ENCODE results near the gene DOCK1. TPM values are rescaled to one million over a fixed set of nuclear protein-coding genes. Genes with fewer than 3 reads are reported as not detected.

DOCK1 gene
- total and polyA plus RNA-seq, 2 donors (not counting 1 experiment from before 2014, with no cell fraction given), result 20.5 to 91.0 TPM

DNA sequence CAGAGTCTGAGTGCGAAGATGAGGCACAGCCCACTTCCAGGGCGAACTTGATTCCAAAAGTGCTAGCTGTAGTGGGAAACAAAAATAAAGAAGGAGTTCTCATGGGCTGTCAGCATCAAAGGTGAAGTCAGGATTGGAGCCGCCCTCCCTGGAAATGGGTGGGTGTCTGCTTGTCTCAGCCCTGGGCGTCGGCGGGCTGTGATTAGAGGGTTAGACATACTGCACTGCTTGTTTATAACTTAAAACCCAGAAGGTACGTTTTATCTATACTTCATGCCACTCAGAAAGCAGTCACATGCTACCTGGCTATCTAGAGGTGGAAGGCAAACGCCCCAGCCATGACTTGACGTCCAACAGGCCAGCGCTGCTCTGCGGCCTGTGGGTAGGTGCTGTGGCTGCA lies 535.1 kb downstream of the DOCK1 start:
- no peak overlapping the region for H3K27ac ChIP-seq (ENCODE audit: insufficient read depth, low read length)
- no peaks in the 10 kb centered on the region for H3K27me3 ChIP-seq (ENCODE audit: control insufficient read depth, insufficient read depth, low read length)
- H2AFZ ChIP-seq (ENCODE audit: low read length), result no peak overlapping the region
- no peaks in the 10 kb centered on the region for H4K20me1 ChIP-seq (ENCODE audit: control insufficient read depth, extremely low read depth, insufficient read depth, low read length)
- no peak for DNase-seq (ENCODE audit: low read depth in 2 of 2)
- H3K9me3 ChIP-seq (ENCODE audit: control insufficient read depth, insufficient read depth, low read depth, low read length), result no peaks in the 10 kb centered on the region
- H3K4me3 ChIP-seq (replicated peaks in 1 of 4; ENCODE audit: control extremely low read depth in 1 of 4, insufficient read depth in 1 of 4, low read depth in 3 of 4, low read length in 4 of 4), result no peak overlapping the region
- peaks cover 4% of the 10 kb centered on the region for H3K36me3 ChIP-seq (ENCODE audit: control insufficient read depth, insufficient read depth, low read length)
- no peak overlapping the region for H3K4me2 ChIP-seq (ENCODE audit: extremely low read depth, insufficient read depth, low read length)
- TF ChIP-seq, protein P1, sequence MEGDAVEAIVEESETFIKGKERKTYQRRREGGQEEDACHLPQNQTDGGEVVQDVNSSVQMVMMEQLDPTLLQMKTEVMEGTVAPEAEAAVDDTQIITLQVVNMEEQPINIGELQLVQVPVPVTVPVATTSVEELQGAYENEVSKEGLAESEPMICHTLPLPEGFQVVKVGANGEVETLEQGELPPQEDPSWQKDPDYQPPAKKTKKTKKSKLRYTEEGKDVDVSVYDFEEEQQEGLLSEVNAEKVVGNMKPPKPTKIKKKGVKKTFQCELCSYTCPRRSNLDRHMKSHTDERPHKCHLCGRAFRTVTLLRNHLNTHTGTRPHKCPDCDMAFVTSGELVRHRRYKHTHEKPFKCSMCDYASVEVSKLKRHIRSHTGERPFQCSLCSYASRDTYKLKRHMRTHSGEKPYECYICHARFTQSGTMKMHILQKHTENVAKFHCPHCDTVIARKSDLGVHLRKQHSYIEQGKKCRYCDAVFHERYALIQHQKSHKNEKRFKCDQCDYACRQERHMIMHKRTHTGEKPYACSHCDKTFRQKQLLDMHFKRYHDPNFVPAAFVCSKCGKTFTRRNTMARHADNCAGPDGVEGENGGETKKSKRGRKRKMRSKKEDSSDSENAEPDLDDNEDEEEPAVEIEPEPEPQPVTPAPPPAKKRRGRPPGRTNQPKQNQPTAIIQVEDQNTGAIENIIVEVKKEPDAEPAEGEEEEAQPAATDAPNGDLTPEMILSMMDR (conservative IDR thresholded peaks at IDR 0.05 in 1 of 2, IDR thresholded peaks at IDR 0.05 in 1 of 2; ENCODE audit: low read depth in 1 of 2, low read length in 2 of 2), result no peak
- no peak for TF ChIP-seq EZH2 (IDR thresholded peaks at IDR 0.05; ENCODE audit: low read length, missing control alignments)
- no peaks in the 10 kb centered on the region for H3K79me2 ChIP-seq (ENCODE audit: control insufficient read depth, insufficient read depth, low read length)
- no peak overlapping the region for H3K9ac ChIP-seq (ENCODE audit: insufficient read depth, low read length)
- H3K4me1 ChIP-seq (ENCODE audit: control insufficient read depth, extremely low read depth, insufficient read depth, low read length), result no peaks in the 10 kb centered on the region

DNA sequence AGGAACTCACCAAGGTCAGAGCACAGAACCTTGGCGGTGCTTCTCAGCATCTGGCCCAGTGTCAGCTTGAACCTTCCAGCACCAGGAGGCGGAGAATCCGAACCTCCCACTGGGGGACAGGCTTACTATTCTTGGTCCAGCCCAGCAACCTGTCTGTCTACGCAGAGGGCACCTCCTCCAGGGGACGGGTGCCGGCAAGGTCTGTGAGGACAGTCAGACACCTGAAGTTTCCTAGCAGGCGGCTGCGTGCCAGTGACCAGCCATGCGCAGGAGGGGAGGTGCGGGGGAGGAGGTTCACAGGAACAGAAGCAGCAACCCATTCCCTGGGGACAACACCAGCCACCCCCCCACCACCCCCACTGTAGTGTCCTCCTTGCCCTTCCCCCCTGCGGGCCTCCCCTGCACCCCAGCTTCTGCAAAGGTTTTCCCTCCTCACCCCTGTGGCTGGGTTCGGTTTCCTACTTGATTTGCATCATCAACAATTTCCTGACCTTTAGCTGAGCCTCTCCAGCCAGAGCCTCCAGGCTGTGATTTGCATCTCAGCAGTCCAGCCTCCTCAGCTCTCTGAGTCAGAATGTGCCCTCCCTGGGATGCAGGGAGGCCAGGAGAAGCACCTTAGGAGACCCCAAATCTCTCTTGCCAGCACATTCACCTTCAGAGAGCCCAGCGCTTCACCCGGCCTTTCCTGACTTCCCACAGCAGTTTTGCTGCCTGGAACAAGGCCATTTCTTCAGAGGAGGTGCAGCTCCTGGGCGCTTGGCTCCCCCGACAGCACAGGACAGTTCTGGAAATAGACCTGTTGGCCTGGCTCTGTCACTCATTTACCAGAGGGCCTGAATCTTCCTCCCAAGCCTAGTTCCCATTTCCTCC lies 536.4 kb downstream of the DOCK1 start:
- Histone ChIP-seq H3K4me2 (ENCODE audit: extremely low read depth, insufficient read depth, low read length) (no peak overlapping the region), H4K20me1 (ENCODE audit: control insufficient read depth, extremely low read depth, insufficient read depth, low read length) (no peaks in the 10 kb centered on the region), H3K27ac (ENCODE audit: insufficient read depth, low read length) (no peak overlapping the region), H3K4me1 (ENCODE audit: control insufficient read depth, extremely low read depth, insufficient read depth, low read length) (no peaks in the 10 kb centered on the region), H3K79me2 (ENCODE audit: control insufficient read depth, insufficient read depth, low read length) (no peaks in the 10 kb centered on the region), H3K9me3 (ENCODE audit: control insufficient read depth, insufficient read depth, low read depth, low read length) (no peaks in the 10 kb centered on the region), H2AFZ (ENCODE audit: low read length) (no peak overlapping the region), H3K36me3 (ENCODE audit: control insufficient read depth, insufficient read depth, low read length) (peaks cover 4% of the 10 kb centered on the region), H3K27me3 (ENCODE audit: control insufficient read depth, insufficient read depth, low read length) (no peaks in the 10 kb centered on the region), H3K4me3 (replicated peaks in 1 of 4; ENCODE audit: control extremely low read depth in 1 of 4, insufficient read depth in 1 of 4, low read depth in 3 of 4, low read length in 4 of 4) (no peak overlapping the region), H3K9ac (ENCODE audit: insufficient read depth, low read length) (no peak overlapping the region)
- DNase-seq (ENCODE audit: low read depth in 2 of 2), result no peak
- TF ChIP-seq, protein P1 (conservative IDR thresholded peaks at IDR 0.05 in 1 of 2, IDR thresholded peaks at IDR 0.05 in 1 of 2; ENCODE audit: low read depth in 1 of 2, low read length in 2 of 2), result no peak
- TF ChIP-seq EZH2 (IDR thresholded peaks at IDR 0.05; ENCODE audit: low read length, missing control alignments), result no peak

DNA sequence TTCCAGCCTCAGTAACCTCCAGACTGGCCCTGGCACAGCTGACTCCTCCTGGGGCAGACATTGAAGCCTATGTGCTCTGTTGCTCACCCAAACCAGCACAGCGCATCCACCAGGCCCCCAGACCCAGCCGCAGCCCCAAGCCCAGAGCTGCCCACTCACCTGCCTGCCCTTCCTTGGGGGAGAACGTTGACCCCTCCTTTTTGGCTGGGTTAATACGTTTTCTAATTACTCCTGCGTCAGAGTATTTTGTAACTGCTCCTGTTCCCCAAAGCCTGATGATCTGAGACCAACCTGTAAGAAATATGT lies 536.9 kb downstream of the DOCK1 start:
- Histone ChIP-seq H3K79me2 (ENCODE audit: control insufficient read depth, insufficient read depth, low read length) (no peaks in the 10 kb centered on the region), H3K9ac (ENCODE audit: insufficient read depth, low read length) (no peak overlapping the region), H3K9me3 (ENCODE audit: control insufficient read depth, insufficient read depth, low read depth, low read length) (no peaks in the 10 kb centered on the region), H3K4me1 (ENCODE audit: control insufficient read depth, extremely low read depth, insufficient read depth, low read length) (no peaks in the 10 kb centered on the region), H3K27ac (ENCODE audit: insufficient read depth, low read length) (no peak overlapping the region), H4K20me1 (ENCODE audit: control insufficient read depth, extremely low read depth, insufficient read depth, low read length) (no peaks in the 10 kb centered on the region), H3K4me3 (replicated peaks in 1 of 4; ENCODE audit: control extremely low read depth in 1 of 4, insufficient read depth in 1 of 4, low read depth in 3 of 4, low read length in 4 of 4) (no peak overlapping the region), H3K4me2 (ENCODE audit: extremely low read depth, insufficient read depth, low read length) (no peak overlapping the region), H3K27me3 (ENCODE audit: control insufficient read depth, insufficient read depth, low read length) (no peaks in the 10 kb centered on the region), H2AFZ (ENCODE audit: low read length) (no peak overlapping the region), H3K36me3 (ENCODE audit: control insufficient read depth, insufficient read depth, low read length) (peaks cover 4% of the 10 kb centered on the region)
- TF ChIP-seq EZH2 (IDR thresholded peaks at IDR 0.05; ENCODE audit: low read length, missing control alignments), result no peak
- TF ChIP-seq, protein P1 (conservative IDR thresholded peaks at IDR 0.05 in 1 of 2, IDR thresholded peaks at IDR 0.05 in 1 of 2; ENCODE audit: low read depth in 1 of 2, low read length in 2 of 2), result no peak
- no peak for DNase-seq (ENCODE audit: low read depth in 2 of 2)

All from fibroblast of lung (primary cell).